Embryonic facial prominence (tissue), 1 donor: ENCODE data around the gene NUP62CL.
"Not testable (repeated sequence)": the region's sequence is repeated elsewhere in the genome, so short reads cannot be mapped to it uniquely, and the experiment has no call there.

ENCODE experiments used
- DNase-seq: peaks from one replicate; pipeline ENCODE4 v3.0.0-alpha.2; 2016; ENCODE audit errors: extremely low spot score

NUP62CL gene

GRCh38 chrX:107205770-107206696 lies at the start of gene NUP62CL, which contains the start of gene DNAAF6:
TSS of gene NUP62CL (minus strand) at chrX:107206433. CDS start at chrX:107175146, 31,287 bp downstream.
TSS of gene DNAAF6 (plus strand) at chrX:107206611. CDS start at chrX:107212876, 6,265 bp downstream.
- DNase-seq, result peak; percentile 42

GRCh38 chrX:107228486-107228819 lies 22.2 kb upstream of the NUP62CL start:
- DNase-seq, result no peak

DNA sequence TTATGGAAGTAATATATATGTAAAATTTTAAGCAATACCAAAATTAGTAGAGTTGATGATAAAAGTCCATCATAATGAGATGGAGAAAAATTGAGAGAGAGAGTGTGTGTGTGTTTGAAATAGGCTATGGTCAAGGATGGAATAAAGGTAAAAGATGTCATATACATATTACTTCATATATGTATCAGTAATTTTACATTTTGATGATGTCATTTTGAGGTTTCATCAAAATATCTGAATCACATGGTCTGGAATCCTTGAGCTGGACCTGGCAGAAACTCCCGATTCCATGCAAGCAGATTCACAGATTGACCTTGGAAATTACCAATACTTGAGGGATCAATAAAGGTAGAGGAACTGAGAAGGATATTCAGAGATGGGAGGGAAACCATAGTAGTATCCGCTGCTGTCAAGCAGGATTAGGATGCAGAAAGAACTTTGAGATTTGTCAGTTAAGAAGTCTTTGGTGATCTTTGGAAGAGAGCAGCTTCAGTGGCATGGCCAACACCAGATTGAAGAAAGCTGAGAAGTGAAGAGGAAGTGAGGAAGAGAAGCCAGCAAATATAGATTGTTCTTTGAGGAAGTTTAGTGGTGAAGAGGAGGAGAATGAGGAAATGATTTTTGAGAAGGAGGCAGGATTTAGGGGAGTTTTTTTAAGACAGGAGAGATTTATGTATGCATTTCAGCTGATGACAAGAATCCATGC lies 21.7 kb upstream of the NUP62CL start:
- DNase-seq, result no peak

GRCh38 chrX:107226757-107227156 lies 20.5 kb upstream of the NUP62CL start:
- no peak for DNase-seq

DNA sequence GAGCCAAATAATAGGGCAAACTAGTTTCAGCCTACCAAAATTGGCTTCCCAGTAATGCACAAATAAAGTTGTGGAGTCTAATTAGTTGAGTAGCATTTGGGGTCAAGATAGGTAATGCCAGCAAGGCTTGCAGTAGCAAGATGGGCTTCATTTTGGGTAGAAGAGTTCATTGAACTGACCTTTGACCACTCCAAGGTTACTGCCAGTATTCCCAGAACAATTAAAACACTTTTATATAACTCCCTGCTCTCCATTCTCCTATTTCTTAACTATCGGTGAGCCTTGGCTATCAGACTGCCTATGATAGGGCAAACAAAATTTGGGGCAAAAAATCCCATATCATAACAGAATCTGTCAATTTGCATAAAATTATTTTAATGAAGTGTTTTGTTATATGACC lies 7.2 kb upstream of the NUP62CL start:
- no peak for DNase-seq

DNA sequence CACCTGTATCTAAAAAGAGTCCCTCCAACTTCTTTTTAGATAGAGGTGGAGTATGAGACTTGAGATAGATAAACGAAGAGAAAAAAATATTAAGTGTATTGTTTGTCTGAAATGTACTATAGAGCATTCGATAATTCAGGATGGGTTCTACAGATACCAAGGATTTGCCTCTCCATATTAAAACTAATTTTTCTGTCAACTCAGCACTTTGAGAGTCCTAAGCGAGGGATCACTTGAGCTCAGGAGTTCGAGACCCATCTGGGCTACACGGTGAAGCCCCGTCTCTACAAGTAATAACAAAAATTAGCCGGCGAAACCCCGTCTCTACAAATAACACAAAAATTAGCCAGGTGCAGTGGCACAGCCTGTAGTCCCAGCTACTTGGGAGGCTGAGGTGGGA lies 1.7 kb upstream of the NUP62CL start:
- DNase-seq, result no peak

DNA sequence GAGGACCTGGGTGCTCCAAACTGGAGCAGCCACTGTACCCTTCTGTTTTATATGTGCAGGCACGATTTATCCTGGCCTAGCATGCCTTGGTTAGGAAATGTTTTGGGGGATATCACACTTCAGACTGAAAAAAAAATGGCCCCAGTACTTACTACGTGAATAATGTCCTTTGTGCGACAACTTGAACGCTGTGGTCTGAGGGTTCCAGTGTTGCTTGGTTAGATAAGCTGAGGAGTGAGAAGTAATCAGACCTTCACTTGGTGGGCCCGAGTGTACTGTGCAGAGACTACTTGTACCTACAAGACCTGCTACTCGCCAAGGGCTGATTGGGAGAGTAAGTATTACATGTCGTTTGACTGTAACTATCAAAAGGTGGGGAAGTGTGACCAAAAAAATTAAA lies 856 bp upstream of the NUP62CL start:
- no peak for DNase-seq

GRCh38 chrX:107206697-107207065 lies 448 bp upstream of the NUP62CL start:
- DNase-seq, result no peak

DNA sequence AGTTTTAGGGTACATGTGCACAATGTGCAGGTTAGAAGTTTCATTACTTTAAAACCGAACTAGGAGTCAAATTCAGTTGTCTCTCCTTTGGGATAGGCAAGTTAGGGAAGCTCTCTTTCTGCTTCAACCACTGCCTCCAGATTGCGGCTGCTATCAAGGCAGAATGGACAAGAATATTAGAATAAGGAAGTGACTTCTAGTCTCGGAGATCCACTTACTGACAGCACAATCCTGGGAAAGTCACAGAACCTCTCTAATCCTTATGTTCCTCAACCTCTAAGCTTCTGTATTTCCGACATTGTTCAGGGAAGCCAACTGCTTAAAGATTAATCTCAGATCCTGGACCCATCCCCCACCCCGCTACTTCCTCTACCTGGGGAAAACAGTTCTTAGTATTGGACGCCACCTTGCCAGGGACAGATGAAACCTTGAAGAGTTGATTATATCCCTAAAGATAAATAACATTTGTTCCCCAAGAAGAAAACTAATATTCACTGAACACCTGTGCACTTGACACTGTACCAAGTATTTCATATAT lies 2.1 kb downstream of the NUP62CL start:
- no peak for DNase-seq

DNA sequence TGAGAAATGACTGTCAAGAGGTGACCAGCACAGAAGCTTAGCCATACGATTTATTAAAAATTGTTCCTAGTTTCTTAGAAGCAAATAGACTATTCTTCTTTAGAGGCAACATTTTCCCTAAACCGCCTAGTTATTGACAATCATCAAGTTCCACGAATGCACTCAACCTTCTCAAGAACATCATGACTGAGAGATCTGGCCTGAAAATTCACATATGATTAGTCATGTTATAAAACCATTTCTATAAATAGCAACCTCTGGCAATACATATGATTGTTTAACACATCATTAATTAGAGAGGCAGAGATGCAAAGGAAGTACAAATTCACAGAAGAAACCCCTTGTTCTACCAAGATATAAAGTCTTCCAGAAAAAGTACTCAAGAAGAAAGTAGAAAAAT lies 6.7 kb downstream of the NUP62CL start:
- DNase-seq, result no peak

- not testable (repeated sequence) for DNase-seq
Observed at GRCh38 chrX:107198074-107198473, 8.2 kb downstream of the NUP62CL start.

- no peak for DNase-seq
Observed at GRCh38 chrX:107197319-107197718, 8.9 kb downstream of the NUP62CL start.

GRCh38 chrX:107171369-107172102 lies 34.7 kb downstream of the NUP62CL start:
- DNase-seq, result no peak

- no peak for DNase-seq
Observed at GRCh38 chrX:107168712-107169111, 37.5 kb downstream of the NUP62CL start.

DNA sequence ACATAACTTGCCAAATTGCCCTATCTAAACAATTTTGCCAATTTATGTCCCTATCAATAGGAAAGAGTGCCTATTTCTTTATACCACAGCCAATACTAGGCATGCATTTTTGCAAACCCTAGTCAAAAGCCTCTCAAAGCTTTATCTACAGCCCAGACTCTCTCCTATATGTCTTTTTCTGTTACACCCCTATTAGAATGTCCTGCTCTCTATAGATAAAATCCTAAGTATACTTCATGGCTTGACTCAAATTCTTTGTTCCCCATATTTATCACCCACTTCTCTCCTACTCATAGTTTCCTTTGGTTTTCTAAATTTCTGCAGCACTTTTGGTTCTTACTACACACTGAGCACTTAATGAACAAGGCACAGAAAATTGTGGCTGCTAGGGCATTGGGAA lies 38.0 kb downstream of the NUP62CL start:
- DNase-seq, result no peak

DNA sequence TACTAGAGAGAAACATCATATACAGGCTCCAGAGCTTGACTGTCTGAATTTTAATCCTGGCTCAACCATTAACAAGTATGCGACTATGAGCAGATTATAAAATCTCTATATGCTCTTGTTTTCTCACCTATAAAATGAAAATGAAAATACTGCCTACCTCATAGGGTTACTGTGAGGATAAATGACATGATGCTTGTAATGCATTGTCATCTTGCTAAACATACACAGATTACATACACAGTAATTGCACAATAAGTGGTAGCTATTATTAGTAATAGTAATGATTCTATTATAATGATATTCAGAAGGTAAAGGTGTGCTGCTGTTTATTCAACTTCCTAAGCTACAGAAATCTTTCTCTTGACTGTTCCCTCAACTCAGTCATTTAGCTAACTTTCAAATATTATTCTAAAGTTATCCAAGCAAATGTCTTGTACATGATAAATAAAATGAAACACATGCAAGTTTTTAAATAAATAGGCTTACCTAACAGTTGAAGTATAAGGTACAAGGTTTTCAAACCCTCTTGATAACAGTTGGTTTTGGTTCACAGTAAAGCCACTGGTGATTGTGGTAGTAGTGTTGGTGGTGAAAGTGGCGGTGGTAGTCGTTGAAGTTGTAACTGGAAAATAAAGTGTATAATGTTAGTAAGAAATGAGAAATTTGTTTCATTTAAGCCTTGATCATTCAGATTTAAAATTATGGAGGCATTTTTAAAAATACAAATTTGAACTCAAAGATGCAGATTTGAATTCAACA lies 38.9 kb downstream of the NUP62CL start:
- no peak for DNase-seq

GRCh38 chrX:107157618-107158017 lies 48.6 kb downstream of the NUP62CL start:
- DNase-seq, result not testable (repeated sequence)

GRCh38 chrX:107155621-107156430 lies 50.4 kb downstream of the NUP62CL start:
- DNase-seq, result not testable (repeated sequence)

- DNase-seq, result no peak
Observed at GRCh38 chrX:107154787-107155620, 51.2 kb downstream of the NUP62CL start.
